GM23248 (cell line): ENCODE measurements around the gene ZNF564.

ENCODE experiments used
- EZH2 ChIP-seq: fragments of 200-600 bp; sonication (generic); IDR thresholded peaks from 2 replicates; pipeline ENCODE4 v1.6.1; 2018; ENCODE audit warnings: antibody characterized with exemption, mild to moderate bottlenecking; ENCODE audit not compliant: insufficient read depth, poor library complexity, severe bottlenecking
- EZH2phosphoT487 ChIP-seq: fragments of 200-600 bp; sonication (generic); IDR thresholded peaks from 2 replicates; pipeline ENCODE4 v1.6.1; 2018; ENCODE audit warnings: antibody characterized with exemption, moderate library complexity, mild to moderate bottlenecking, low read depth; ENCODE audit not compliant: insufficient read depth

DNA sequence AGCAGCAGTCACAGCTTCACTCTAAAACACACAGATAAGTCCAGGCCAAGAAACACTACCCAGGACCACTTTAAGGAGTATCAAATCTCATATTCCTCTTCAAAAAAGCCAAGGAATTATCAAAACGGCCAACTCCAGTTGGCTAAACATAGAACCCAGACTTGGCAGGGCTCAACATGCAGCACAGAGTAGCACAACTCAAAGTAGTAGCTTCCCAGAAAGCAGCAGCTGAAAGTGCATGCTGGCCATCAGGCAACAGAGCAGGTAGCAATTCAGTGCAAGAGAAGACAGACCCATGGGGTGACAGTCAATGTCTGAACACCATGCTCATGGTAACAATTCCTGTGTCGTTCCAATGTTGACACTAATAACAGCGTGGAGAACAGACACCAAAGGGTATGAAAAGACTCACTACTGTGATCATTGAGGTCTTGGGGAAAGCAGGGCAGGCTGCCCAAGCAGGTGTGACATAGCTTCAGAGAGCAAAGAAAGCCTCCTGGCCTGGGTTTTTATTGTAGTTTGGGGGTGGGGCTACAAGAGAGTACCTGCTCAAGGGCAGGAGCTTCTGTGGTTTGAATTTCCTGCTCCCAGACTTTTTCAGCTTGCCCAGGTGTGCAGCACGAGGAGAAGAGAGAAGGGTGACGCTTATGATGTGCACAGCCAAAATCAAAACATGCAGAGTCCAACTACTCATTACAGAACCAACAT, 72.9 kb downstream of the ZNF564 start:
- no peak for TF ChIP-seq EZH2
- TF ChIP-seq EZH2phosphoT487 = no peak
